Vagina (tissue), 2 donors: ENCODE data around the gene FLRT2.

Experiments used
- POLR2A ChIP-seq, 2 donors: fragments of 450-650 bp; IDR thresholded peaks; one replicate each; pipeline ENCODE4 v1.6.1; 2017; ENCODE audit warnings: antibody characterized with exemption in 2 of 2, mild to moderate bottlenecking in 2 of 2, moderate library complexity in 2 of 2
- POLR2AphosphoS5 ChIP-seq, 2 donors: sonication (generic); formaldehyde crosslinking; IDR thresholded peaks; one replicate each; pipeline ENCODE4 v1.9.0; 2017; ENCODE audit warnings: antibody characterized with exemption in 2 of 2, mild to moderate bottlenecking in 2 of 2, low read depth in 1 of 2; ENCODE audit not compliant: insufficient read depth in 1 of 2
- TF ChIP-seq, protein P1 (sequence below), 3 experiments: fragments of 450-650 bp in 2 of 3; fragments of 200-600 bp in 1 of 3; sonication (generic) in 1 of 3; IDR thresholded peaks; one replicate each; pipeline ENCODE4 v1.5.1; 2017 to 2019; ENCODE audit warnings: antibody characterized with exemption in 3 of 3, mild to moderate bottlenecking in 2 of 3, moderate library complexity in 2 of 3

- TF ChIP-seq POLR2AphosphoS5 (IDR thresholded peaks at IDR 0.05; ENCODE audit: insufficient read depth in 1 of 2, low read depth in 1 of 2), result no peak
- TF ChIP-seq, protein P1, sequence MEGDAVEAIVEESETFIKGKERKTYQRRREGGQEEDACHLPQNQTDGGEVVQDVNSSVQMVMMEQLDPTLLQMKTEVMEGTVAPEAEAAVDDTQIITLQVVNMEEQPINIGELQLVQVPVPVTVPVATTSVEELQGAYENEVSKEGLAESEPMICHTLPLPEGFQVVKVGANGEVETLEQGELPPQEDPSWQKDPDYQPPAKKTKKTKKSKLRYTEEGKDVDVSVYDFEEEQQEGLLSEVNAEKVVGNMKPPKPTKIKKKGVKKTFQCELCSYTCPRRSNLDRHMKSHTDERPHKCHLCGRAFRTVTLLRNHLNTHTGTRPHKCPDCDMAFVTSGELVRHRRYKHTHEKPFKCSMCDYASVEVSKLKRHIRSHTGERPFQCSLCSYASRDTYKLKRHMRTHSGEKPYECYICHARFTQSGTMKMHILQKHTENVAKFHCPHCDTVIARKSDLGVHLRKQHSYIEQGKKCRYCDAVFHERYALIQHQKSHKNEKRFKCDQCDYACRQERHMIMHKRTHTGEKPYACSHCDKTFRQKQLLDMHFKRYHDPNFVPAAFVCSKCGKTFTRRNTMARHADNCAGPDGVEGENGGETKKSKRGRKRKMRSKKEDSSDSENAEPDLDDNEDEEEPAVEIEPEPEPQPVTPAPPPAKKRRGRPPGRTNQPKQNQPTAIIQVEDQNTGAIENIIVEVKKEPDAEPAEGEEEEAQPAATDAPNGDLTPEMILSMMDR (IDR thresholded peaks at IDR 0.05), result no peak
- no peak for TF ChIP-seq POLR2A (IDR thresholded peaks at IDR 0.05)
Measured at GRCh38 chr14:85601690-85602089, 71.7 kb downstream of the FLRT2 start.
